Measurements from ENCODE around the gene FHIT.

DNA sequence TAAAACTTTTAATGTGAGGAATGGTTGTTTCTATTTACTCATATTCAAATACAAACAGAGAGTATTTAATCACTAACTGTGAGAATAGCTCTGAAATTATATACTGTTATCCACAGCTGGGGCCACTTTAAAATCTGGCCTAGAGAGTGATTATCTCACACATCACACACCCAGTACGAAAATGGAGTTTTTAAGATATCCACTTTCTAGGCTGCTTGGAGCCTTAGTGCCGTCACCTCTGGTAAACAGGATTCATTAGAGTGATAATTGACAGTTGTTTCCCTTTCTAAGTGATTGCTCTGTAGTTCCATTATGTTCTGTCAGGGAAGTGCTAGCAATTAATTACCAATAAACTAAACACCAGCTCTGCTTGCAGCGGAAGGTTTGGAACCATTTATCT, 942.4 kb downstream of the FHIT start:
- TF ChIP-seq DPF2 (IDR thresholded peaks at IDR 0.05): no peak
- TF ChIP-seq ZSCAN29 (IDR thresholded peaks at IDR 0.05): no peak
- TF ChIP-seq, protein P1, sequence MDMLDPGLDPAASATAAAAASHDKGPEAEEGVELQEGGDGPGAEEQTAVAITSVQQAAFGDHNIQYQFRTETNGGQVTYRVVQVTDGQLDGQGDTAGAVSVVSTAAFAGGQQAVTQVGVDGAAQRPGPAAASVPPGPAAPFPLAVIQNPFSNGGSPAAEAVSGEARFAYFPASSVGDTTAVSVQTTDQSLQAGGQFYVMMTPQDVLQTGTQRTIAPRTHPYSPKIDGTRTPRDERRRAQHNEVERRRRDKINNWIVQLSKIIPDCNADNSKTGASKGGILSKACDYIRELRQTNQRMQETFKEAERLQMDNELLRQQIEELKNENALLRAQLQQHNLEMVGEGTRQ (IDR thresholded peaks at IDR 0.05; ENCODE audit: borderline replicate concordance, low read depth, low read length): no peak
